VCaP (cell line): ENCODE results near the gene RARB.

Experiments
- H3K27ac ChIP-seq: fragments of 450-650 bp; 2 replicates; pipeline ENCODE4 v1.5.1; 2017
- CTCF ChIP-seq: fragments of 450-650 bp; conservative IDR thresholded peaks from 2 replicates; pipeline ENCODE4 v1.5.1; 2017; ENCODE audit warnings: mild to moderate bottlenecking, moderate library complexity

Gene RARB

GRCh38 chr3:25571285-25571684 lies 143.2 kb downstream of the RARB start:
- TF ChIP-seq CTCF = no peak

GRCh38 chr3:25572336-25572735 lies 144.3 kb downstream of the RARB start:
- no peak overlapping the region for H3K27ac ChIP-seq
- no peak for TF ChIP-seq CTCF

More at GRCh38 chr3:25571285-25571684, 143.2 kb downstream of the RARB start:
- no peak overlapping the region for H3K27ac ChIP-seq

DNA sequence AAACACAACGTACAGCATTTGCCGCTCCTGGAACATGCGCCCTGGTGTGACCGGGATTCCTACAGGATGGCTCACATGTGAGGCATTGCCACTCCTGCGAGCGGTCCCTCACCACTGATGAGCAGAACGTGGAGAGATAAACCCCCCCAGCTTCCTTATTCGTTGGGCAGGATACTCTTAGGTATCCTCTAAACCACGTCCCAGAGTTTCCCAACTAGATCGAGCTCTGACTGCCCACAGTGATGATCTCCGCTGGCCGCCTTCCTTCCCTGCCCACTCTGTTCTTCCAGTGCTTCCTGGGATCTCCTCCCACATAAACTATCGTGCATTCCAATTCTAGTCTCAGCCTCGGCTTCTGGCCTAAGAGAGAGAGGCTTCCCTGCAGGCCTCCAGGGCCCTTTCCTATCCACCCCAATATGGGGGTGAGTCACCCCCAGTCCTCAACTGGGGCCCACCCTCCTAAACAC lies 144.9 kb downstream of the RARB start:
- H3K27ac ChIP-seq = no peak overlapping the region
- TF ChIP-seq CTCF = no peak

DNA sequence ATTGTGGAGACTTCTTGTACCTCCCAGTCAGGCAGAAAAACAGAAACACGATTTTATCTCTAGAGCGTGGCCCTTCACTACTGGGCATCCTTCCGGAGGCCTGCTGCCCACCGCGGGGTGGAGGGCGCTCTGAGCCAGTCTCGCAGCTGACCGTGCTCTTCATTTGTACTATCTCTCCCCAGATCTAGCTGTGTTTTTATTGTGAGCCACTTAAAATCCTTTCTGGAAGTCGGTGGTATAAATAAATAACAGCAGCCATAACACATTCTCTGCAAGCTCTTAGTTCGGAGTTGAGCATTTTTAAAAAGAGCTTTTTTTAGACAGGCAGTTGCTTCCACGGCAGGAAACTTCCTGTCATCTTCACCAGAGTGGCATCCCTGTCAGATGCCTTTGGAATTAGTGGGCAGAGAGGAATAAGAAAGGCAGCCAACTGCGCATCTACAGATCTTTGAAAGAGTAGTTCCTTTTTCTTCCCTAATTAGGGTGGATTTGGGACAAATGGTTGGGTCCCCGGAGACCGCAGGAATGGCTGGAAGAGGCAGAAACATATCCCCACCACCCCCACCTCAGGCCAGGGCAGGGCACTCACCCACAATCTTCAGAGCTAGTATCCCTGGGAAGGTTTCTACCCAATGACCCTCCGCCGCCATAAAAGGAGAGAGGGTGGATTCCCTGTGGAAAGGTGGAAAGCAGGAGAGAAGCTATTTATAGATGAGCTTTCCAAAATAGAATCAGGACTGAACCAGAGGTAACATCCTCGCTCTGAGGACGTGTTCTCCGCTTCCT lies 145.5 kb downstream of the RARB start:
- no peak overlapping the region for H3K27ac ChIP-seq
- no peak for TF ChIP-seq CTCF

DNA sequence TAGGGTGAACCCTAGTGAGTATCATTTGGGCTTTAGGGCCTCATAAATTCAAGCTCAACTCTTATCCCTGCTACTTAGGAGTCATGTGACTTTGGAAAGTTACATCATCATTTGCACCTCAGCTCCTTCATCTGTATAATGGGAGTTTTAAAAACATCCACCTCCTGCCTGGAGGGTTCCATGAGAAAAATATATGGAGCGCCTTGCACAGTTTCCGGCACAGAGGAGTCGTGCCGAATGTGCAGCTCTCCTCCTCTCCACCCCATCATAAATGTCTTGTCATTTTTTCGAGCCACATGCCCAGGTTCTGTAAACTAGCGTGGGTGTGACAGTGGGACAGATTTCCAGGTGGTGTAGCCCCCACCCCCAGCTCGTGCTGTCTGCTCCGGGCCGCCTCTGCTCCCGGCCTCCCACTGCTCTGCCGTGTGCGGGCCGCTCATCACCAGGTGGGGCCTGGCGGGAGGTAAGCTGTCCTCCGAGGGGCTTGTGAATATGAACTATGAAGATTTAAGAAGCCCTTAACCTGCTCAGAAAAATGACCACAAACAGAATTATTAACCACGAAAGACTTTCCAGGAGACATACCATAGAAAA lies 146.2 kb downstream of the RARB start:
- no peak overlapping the region for H3K27ac ChIP-seq
- no peak for TF ChIP-seq CTCF

- no peak for TF ChIP-seq CTCF
- no peak overlapping the region for H3K27ac ChIP-seq
Measured at GRCh38 chr3:25575001-25575400, 146.9 kb downstream of the RARB start.

GRCh38 chr3:25576146-25576545 lies 148.1 kb downstream of the RARB start:
- TF ChIP-seq CTCF = no peak
- H3K27ac ChIP-seq = no peak overlapping the region
